HG03025 (cell line): ENCODE measurements around the gene PEX1.
"Not testable (repeated sequence)": the region's sequence is repeated elsewhere in the genome, so short reads cannot be mapped to it uniquely, and the experiment has no call there.

Experiments used
- ATAC-seq: cut with Tn5 transposase; IDR thresholded peaks from one replicate; pipeline ENCODE4 v1.9.1; 2021; ENCODE audit warnings: mild to moderate bottlenecking, moderate library complexity; ENCODE audit not compliant: unreplicated experiment, low FRiP score

PEX1 gene

GRCh38 chr7:92508946-92509345, 19.4 kb downstream of the PEX1 start:
- no peak for ATAC-seq

GRCh38 chr7:92506363-92506762, 22.0 kb downstream of the PEX1 start:
- ATAC-seq: no peak

DNA sequence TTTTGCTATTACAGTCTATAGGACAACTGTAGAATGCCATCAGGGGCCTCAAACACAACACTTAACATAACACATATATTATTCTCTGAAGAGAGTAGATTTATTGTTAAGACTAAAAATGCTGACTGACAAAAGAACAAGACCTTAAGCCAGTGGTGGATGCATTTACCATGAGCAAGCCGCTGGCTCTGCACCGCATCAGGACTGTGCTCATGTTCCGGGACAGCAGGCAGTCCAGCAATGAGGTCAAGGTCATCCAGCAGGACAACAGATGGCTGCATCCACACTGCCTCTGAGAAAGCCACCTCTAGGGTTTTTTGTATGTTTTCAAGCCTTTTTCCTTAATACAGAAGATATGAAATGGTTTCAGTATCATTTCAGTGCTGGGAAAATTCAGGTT, 23.8 kb downstream of the PEX1 start:
- no peak for ATAC-seq

- no peak for ATAC-seq
Observed at GRCh38 chr7:92503767-92504166, 24.6 kb downstream of the PEX1 start.

DNA sequence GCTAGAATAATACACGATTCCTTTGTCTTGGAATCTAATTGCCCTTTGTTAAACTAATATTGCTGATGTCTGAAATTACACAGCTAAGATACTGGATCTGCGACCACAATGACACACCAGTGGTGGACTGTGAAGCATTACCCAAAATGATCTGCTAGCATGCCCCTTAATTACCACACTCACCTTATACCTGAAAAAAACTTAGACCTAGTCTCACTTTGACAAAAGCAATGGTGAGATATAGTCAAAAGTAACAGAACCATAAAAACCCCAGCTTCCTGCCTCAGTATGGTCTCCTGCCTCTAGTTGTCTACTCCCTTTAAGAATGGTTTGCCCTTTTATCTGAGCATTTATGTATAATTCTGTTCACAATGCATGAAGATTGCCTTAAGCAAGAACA, 29.8 kb downstream of the PEX1 start:
- ATAC-seq: no peak

DNA sequence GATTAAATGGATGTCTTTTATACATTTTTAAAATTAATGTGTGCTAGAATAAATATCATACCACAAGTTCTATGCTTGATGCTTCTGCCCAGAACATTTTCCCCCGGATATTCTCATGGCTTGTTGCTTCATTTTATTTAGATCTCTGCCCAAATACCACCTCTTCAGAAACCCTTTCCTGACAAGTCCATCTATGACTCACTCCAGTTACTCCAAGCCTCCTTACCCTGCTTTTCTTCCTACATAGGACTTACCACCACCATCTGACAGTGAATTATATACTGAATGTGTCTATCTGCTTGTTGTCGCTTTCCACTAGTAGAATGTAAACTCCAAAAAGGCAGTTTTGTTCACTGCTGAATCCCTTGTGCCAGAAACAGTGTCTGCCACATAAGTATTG, 31.4 kb downstream of the PEX1 start:
- no peak for ATAC-seq

DNA sequence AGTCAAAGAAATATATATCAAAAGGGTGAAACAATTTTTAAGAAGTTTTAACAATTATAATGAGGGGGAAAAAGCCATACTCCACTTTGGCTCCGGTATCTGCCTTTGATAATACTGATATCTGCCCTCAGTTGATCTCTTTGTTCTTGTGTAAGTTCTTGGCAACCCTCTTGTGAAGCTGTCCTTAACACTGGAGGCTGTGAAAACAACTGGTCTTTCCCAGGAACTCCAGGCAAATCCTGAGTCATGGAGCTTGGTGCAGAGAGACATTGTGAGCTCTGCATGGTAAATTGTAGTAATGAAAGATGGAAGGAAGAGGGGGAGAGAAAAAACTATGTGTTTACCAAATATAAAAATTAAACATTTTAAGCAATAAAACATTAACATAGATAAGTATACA, 38.7 kb downstream of the PEX1 start:
- no peak for ATAC-seq

GRCh38 chr7:92487804-92488203, 40.5 kb downstream of the PEX1 start:
- no peak for ATAC-seq

- no peak for ATAC-seq
Observed at GRCh38 chr7:92485974-92486373, 42.3 kb downstream of the PEX1 start.

DNA sequence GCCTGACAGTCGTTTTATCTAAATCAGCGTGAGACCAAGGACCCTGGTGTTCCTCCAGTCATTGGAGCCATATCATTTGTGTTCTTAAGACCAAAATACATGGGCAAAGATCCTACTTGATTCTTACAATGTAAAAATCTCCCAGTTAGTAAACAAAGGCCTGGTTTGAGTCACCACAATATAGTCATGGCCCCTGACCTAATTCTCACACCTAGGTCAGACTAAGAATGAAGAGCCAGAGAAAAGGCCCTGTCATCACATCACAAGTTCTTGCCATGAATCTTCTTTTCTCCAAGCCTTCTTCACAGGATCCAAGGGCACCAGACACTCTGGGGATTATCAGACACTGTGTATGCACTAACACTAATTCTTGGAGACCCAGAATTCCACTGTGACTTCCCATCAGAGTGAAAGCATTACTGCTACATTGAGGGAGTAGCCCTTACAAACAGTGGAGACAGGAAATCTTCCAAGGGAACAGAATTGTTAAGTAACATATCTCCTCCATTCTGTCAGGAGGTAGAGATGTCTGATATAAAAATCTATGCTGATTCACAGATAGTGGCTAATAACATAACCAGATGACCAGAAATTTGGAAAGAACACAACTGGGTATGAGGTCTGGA, 42.9 kb downstream of the PEX1 start:
- no peak for ATAC-seq

GRCh38 chr7:92484226-92484625, 44.1 kb downstream of the PEX1 start:
- not testable (repeated sequence) for ATAC-seq

- not testable (repeated sequence) for ATAC-seq
Observed at GRCh38 chr7:92483624-92484023, 44.7 kb downstream of the PEX1 start.

- not testable (repeated sequence) for ATAC-seq
Observed at GRCh38 chr7:92479146-92479545, 49.2 kb downstream of the PEX1 start.

DNA sequence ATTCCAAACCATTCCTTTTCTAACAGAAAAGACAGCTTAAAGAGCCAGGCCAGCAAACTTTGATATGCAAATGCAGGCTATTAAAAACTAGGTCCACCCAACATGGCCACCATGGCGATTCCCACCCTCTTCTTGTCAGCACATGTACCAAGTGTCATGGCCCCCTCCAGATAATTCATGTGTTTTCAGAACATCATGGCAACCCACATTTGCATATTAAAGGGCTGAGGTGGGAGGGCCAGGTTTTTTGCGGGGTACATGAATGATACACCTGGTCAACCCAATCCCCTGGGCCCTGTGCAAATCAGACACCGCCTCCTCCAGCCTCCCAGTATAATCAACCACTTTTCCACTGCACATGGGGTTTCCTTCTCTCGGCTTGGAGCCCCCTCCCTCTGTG, 49.6 kb downstream of the PEX1 start:
- ATAC-seq: no peak

- ATAC-seq: no peak
Observed at GRCh38 chr7:92478095-92478494, 50.2 kb downstream of the PEX1 start.

- ATAC-seq: not testable (repeated sequence)
Observed at GRCh38 chr7:92477681-92478080, 50.6 kb downstream of the PEX1 start, which contains the start of gene ERVW-1. Gene ERVW-1 (minus strand): TSS chr7:92477946. CDS start chr7:92470381, 7,565 bp downstream.

DNA sequence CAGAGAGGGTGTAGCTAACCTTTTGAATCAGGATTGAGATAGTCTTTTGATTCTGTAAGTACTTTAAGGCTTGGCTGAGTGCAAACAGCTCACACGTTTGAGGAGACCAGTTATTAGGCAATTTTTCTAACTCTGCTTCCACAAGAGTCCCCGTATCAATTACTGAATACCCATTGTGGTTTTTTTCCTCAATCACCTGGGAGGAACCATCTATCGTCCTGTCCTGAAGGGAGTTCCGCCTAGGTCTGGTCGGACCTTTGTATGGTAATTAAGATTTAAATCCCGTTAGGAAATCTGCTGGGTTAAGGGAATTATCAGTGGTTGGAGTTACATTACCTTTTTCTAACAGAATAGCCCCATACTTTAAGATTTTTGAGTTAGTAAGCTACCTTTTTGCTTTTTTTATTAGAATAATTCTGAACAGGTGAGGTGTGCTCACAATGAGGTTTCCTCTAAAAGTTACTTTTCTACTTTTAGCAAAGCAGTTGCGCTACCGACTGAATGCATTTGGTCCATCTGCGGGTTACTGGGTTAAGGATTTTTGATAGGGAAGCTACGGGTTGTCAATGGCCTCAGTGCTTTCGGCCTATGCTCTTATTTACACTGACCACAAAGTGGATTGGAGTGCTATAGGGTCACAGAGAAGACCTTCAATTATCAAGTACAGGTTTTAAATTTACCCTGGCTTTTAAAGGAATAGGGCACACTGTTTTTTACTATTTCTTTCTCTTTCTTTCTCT, 52.3 kb downstream of the PEX1 start:
- not testable (repeated sequence) for ATAC-seq

DNA sequence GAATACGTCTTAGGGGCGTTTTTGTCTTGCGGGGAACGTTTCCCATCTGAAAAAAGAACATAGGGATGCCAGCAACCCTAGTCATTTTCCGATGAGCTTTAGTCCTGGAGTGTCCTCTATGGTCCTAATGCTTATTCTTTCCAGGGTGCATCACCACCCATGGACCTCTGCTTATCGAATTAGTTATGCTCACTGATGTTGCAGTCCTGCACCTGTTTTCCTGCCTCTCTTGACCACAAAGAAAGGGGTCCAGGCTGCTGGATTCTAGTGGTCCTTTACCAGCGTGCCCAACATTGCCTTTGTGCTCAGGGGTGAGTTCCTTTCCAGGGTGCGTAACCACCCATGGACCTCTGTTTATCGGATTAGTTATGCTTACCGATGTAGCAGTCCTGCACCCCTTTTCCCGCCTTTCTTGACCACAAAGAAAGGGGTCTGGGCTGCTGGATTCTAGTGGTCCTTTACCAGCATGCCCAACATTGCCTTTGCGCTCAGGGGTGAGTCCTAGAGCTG, 53.0 kb downstream of the PEX1 start:
- ATAC-seq: not testable (repeated sequence)

DNA sequence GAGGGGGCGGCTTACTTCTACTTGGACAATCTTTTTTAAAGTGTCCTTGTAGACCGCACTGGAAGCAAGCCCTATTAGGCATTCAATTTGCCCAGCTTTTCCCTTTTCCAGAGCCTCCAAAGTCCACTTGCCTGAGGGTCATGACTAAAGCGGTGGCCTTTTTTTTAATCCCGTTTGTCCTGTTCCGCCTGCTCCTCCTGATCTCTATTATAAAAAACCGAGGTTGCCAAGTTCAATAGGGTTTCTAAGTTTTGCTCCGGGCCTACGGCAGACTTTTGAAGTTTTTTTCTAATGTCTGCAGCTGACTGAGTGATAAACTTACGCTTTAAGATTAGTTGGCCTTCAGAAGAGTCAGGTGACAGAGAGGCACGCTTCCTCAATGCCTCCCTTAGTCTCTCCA, 54.3 kb downstream of the PEX1 start:
- not testable (repeated sequence) for ATAC-seq

GRCh38 chr7:92468589-92468988, 59.7 kb downstream of the PEX1 start:
- ATAC-seq: not testable (repeated sequence)

- no peak for ATAC-seq
Observed at GRCh38 chr7:92466682-92467081, 61.6 kb downstream of the PEX1 start.

DNA sequence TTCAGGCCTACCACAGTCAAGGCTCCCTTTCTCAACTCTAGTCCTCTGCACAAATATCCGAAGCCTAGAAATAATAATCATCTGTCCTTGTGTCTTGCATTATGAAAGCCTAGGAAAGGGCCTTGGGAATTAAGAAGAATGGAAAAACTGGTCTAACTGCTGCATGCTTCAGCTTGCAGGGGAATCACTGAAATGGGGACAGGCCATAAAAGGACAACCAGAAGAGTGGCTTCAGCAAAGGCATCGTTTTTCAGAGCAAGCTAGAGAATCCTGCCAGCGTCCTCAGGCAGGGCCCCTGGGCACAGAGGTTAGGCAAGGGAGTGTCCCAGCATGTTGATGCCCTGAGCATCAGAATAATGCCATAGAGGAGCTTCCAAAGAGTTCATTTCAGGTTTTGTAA, 63.8 kb downstream of the PEX1 start:
- ATAC-seq: no peak
